Nephron progenitor cell (in vitro differentiated cells): Measurements from ENCODE around the gene DARS1.

Source experiments
- DNase-seq: peaks from one replicate; pipeline ENCODE4 v3.0.0; 2021
- H3K27ac Mint-ChIP-seq: 2 replicates; pipeline ENCODE4 v1.8.0; 2021; ENCODE audit warnings: mild to moderate bottlenecking, moderate library complexity, mixed read lengths
- H3K27me3 Mint-ChIP-seq: 2 replicates; pipeline ENCODE4 v1.8.0; 2021; ENCODE audit warnings: mild to moderate bottlenecking, low read depth, mixed read lengths; ENCODE audit not compliant: poor library complexity
- H3K36me3 Mint-ChIP-seq: 2 replicates; pipeline ENCODE4 v1.8.0; 2021; ENCODE audit warnings: low read depth, mixed read lengths
- H3K4me1 Mint-ChIP-seq: 2 replicates; pipeline ENCODE4 v1.8.0; 2021; ENCODE audit warnings: mixed read lengths
- H3K4me3 Mint-ChIP-seq: 2 replicates; pipeline ENCODE4 v1.8.0; 2021; ENCODE audit warnings: mild to moderate bottlenecking, moderate library complexity, mixed read lengths
- H3K9me3 Mint-ChIP-seq: 2 replicates; pipeline ENCODE4 v1.8.0; 2021; ENCODE audit warnings: mild to moderate bottlenecking, moderate library complexity, mixed read lengths
- TF ChIP-seq, protein P1 (sequence below): fragments of 200-600 bp; sonication (generic); IDR thresholded peaks from 2 replicates; pipeline ENCODE4 v1.5.0; 2021; ENCODE audit warnings: antibody characterized with exemption

The DARS1 gene

DNA sequence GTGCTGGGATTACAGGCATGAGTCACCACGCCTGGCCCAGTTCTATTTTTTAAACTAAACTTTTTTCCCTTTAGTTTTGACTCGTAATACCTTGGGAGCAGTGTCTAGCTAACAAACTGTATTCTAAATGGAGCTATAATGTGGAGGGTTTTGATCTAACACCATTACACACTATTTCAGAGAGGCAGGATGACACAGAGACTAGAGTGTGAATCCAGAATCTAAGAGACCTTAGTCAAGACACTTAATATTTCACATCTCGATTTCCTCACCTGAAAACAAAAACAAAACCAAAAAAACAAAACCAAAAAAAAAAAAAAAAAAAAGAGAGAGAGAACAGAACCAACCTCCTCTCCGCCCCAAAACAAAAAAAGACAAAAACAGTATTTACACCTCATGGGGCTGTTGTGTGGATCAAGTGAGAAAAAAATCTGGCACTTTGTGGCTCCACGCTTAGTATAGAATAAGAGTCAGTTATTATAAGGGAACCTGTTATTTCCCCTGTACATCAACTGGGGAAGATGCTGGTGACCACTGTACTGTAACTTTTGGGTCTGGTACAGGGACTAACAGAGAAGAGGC lies 31.3 kb downstream of the DARS1 start:
- Mint-ChIP-seq H3K36me3 (peaks cover 58% of the 10 kb centered on the region), H3K27me3 (no peaks in the 10 kb centered on the region), H3K9me3 (no peaks in the 10 kb centered on the region), H3K4me1 (peaks cover 22% of the 10 kb centered on the region), H3K27ac (no peak overlapping the region), H3K4me3 (no peak overlapping the region)
- TF ChIP-seq, protein P1, sequence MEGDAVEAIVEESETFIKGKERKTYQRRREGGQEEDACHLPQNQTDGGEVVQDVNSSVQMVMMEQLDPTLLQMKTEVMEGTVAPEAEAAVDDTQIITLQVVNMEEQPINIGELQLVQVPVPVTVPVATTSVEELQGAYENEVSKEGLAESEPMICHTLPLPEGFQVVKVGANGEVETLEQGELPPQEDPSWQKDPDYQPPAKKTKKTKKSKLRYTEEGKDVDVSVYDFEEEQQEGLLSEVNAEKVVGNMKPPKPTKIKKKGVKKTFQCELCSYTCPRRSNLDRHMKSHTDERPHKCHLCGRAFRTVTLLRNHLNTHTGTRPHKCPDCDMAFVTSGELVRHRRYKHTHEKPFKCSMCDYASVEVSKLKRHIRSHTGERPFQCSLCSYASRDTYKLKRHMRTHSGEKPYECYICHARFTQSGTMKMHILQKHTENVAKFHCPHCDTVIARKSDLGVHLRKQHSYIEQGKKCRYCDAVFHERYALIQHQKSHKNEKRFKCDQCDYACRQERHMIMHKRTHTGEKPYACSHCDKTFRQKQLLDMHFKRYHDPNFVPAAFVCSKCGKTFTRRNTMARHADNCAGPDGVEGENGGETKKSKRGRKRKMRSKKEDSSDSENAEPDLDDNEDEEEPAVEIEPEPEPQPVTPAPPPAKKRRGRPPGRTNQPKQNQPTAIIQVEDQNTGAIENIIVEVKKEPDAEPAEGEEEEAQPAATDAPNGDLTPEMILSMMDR, result no peak
- no peak for DNase-seq

- H3K4me3 Mint-ChIP-seq, result no peak overlapping the region
- H3K4me1 Mint-ChIP-seq, result peaks cover 29% of the 10 kb centered on the region
- no peaks in the 10 kb centered on the region for H3K9me3 Mint-ChIP-seq
- peaks cover 57% of the 10 kb centered on the region for H3K36me3 Mint-ChIP-seq
- TF ChIP-seq, protein P1, result no peak
- no peaks in the 10 kb centered on the region for H3K27me3 Mint-ChIP-seq
- no peak for DNase-seq
- no peak overlapping the region for H3K27ac Mint-ChIP-seq
Measured at GRCh38 chr2:135952891-135953290, 32.5 kb downstream of the DARS1 start.

GRCh38 chr2:135951041-135951583 lies 34.3 kb downstream of the DARS1 start:
- H3K27ac Mint-ChIP-seq, result peak overlapping the region; percentile 85
- TF ChIP-seq, protein P1, result no peak
- no peak for DNase-seq
- H3K9me3 Mint-ChIP-seq, result no peaks in the 10 kb centered on the region
- peaks cover 61% of the 10 kb centered on the region for H3K36me3 Mint-ChIP-seq
- H3K27me3 Mint-ChIP-seq, result no peaks in the 10 kb centered on the region
- peaks cover 26% of the 10 kb centered on the region for H3K4me1 Mint-ChIP-seq
- no peak overlapping the region for H3K4me3 Mint-ChIP-seq

DNA sequence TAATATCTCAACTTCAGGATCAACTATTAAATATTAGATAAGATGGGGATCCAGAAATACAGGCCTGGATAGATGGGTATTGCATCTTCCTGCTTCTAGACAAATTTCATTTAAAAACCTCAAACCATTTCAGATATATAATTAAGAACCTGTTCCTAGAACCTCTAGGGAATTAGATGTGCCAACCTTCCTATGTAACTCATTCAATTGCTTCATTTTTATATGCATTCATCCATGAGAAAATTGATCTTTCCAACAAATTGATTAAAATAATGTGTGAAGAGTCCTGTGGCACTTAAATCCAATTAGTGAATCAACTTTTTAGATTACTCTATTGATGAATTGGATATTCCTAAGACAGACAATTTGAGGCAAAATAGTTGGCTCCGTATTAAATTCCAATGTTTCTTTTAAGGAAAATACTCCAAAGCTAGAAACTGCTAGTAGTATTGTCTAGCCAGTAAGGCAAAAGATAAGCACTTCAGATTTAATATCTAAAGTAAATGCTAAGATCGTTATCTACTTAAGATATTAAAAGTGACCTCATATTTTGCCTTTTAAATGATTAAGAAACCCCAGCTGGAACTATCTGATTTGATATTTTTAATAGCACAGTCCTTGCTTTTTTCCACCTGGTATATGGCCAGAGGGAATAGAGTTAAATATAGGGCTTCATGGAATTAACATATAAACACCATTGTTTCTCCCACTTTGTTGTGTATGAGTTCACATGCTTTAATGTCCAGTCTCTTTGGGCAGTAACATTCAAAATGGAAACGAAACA lies 35.8 kb downstream of the DARS1 start:
- no peaks in the 10 kb centered on the region for H3K27me3 Mint-ChIP-seq
- H3K4me1 Mint-ChIP-seq, result peaks cover 23% of the 10 kb centered on the region
- H3K4me3 Mint-ChIP-seq, result no peak overlapping the region
- TF ChIP-seq, protein P1, result no peak
- DNase-seq, result no peak
- no peak overlapping the region for H3K27ac Mint-ChIP-seq
- H3K36me3 Mint-ChIP-seq, result peaks cover 70% of the 10 kb centered on the region
- no peaks in the 10 kb centered on the region for H3K9me3 Mint-ChIP-seq

DNA sequence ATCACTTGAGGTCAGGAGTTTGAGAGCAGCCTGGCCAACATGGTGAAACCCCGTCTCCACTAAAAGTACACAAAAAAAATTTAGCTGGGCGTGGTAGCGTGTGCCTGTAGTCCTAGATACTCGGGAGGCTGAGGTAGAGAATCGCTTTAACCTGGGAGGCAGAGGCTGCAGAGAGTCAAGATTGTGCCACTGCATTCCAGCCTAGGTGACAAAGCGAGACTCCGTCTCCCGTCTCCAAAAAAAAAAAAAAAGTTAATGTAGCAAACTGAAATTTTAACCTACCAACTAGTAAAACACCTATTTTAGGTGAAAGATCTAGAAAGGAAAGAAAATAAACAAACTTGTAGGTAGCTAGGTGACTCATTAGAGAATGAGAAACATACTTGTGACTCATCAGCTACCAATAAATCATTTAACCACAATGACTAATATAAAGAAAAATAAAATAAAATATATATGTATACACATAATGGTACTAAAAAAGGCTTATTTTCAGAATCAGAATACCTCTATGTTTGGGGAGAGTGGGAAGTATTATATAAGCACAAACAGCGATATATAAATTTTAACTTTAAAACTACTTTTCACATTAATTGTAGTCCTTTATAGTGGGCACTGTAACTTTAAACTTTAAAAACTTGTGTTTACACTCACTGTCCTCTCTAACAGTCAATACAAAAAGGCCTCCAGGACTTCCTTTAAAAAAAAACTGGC lies 36.6 kb downstream of the DARS1 start:
- no peak for DNase-seq
- no peaks in the 10 kb centered on the region for H3K27me3 Mint-ChIP-seq
- H3K36me3 Mint-ChIP-seq, result peaks cover 72% of the 10 kb centered on the region
- H3K4me3 Mint-ChIP-seq, result no peak overlapping the region
- no peak overlapping the region for H3K27ac Mint-ChIP-seq
- H3K9me3 Mint-ChIP-seq, result no peaks in the 10 kb centered on the region
- TF ChIP-seq, protein P1, result no peak
- H3K4me1 Mint-ChIP-seq, result peaks cover 23% of the 10 kb centered on the region
